SK-N-SH (cell line): ENCODE measurements around the gene CBR4. TPM values are rescaled to one million over a fixed set of nuclear protein-coding genes. Genes with fewer than 3 reads are reported as not detected.
A peak's percentile ranks its signal among the peaks of the same experiment; 100 is the strongest.

Source experiments
- CTCF ChIA-PET: fragments of 300-600, 350-600 bp; formaldehyde crosslinking; extraction: SDS; loops from one replicate; lab custom pipeline; 2021; lab: Yijun Ruan, JAX
- POLR2A ChIA-PET: fragments of 350-600 bp; sonication (Branson Sonifier 250); formaldehyde crosslinking; extraction: SDS; loops from one replicate; lab custom pipeline; 2020; ENCODE audit warnings: antibody characterized with exemption, inconsistent platforms; lab: Yijun Ruan, JAX
- DNase-seq: peaks from one replicate; pipeline ENCODE4 v3.0.0; 2012
- H2AFZ ChIP-seq: fragments of 200-600 bp; sonication (generic); 2 replicates; pipeline ENCODE4 v1.8.1; 2016; ENCODE audit warnings: antibody characterized with exemption, mild to moderate bottlenecking, low read depth
- H3F3A ChIP-seq: fragments of 200-600 bp; sonication (generic); replicated peaks from 2 replicates; pipeline ENCODE3; 2016; ENCODE audit warnings: antibody characterized with exemption, mild to moderate bottlenecking; ENCODE audit not compliant: insufficient read depth
- H3K27ac ChIP-seq, 2 experiments: fragments of 200-500 bp in 1 of 2; fragments of 200-600 bp in 1 of 2; sonication (Bioruptor generic) in 1 of 2; sonication (generic), shearing (Covaris generic) in 1 of 2; 2 replicates each; pipeline versions ENCODE4 v1.5.1 to v1.6.1; 2014 to 2016; ENCODE audit warnings: low read depth in 2 of 2, inconsistent platforms in 1 of 2, low read length in 1 of 2, mild to moderate bottlenecking in 1 of 2, mixed read lengths in 1 of 2
- H3K27me3 ChIP-seq: fragments of 200-600 bp; sonication (generic), shearing (Covaris generic); 2 replicates; pipeline ENCODE4 v1.6.1; 2016; ENCODE audit warnings: mixed run types; ENCODE audit not compliant: insufficient read depth
- H3K36me3 ChIP-seq, 2 experiments: fragments of 200-500 bp in 1 of 2; fragments of 200-600 bp in 1 of 2; sonication (Bioruptor generic) in 1 of 2; sonication (generic) in 1 of 2; replicated peaks in 1 of 2; 2 replicates each; pipeline versions ENCODE3 to v1.5.1; 2014 to 2016; ENCODE audit warnings: low read length in 1 of 2, mild to moderate bottlenecking in 1 of 2; ENCODE audit not compliant: insufficient read depth in 2 of 2, control insufficient read depth in 1 of 2
- H3K4me1 ChIP-seq, 2 experiments: fragments of 200-500 bp in 1 of 2; fragments of 200-600 bp in 1 of 2; sonication (Bioruptor generic) in 1 of 2; sonication (generic), shearing (Covaris generic) in 1 of 2; 2 replicates each; pipeline versions ENCODE4 v1.5.1 to v1.6.1; 2014 to 2016; ENCODE audit warnings: low read depth in 1 of 2, low read length in 1 of 2, mixed run types in 1 of 2; ENCODE audit not compliant: insufficient read depth in 2 of 2, control insufficient read depth in 1 of 2
- H3K4me2 ChIP-seq: fragments of 200-600 bp; sonication (generic), shearing (Covaris generic); 2 replicates; pipeline ENCODE4 v1.6.1; 2017; ENCODE audit warnings: mixed run types
- H3K4me3 ChIP-seq, 2 experiments: fragments of 200-500 bp in 1 of 2; fragments of 200-600 bp in 1 of 2; sonication (Bioruptor generic) in 1 of 2; sonication (generic), shearing (Covaris generic) in 1 of 2; 2 replicates each; pipeline versions ENCODE4 v1.5.1 to v1.8.1; 2014 to 2016; ENCODE audit warnings: low read depth in 2 of 2, inconsistent platforms in 1 of 2, low read length in 1 of 2, mild to moderate bottlenecking in 1 of 2, mixed read lengths in 1 of 2, moderate library complexity in 1 of 2
- H3K79me2 ChIP-seq: fragments of 200-600 bp; sonication (generic); 2 replicates; pipeline ENCODE4 v1.8.1; 2017; ENCODE audit warnings: mild to moderate bottlenecking; ENCODE audit not compliant: insufficient read depth
- H3K9ac ChIP-seq: fragments of 200-600 bp; sonication (generic); 2 replicates; pipeline ENCODE4 v1.6.1; 2017; ENCODE audit warnings: mixed run types
- H3K9me2 ChIP-seq: fragments of 200-600 bp; sonication (generic); 2 replicates; pipeline ENCODE4 v1.6.1; 2017; ENCODE audit warnings: mixed run types
- H3K9me3 ChIP-seq: fragments of 200-600 bp; sonication (generic); 2 replicates; pipeline ENCODE4 v1.6.1; 2017; ENCODE audit warnings: mixed run types, mild to moderate bottlenecking, moderate library complexity
- H4K20me1 ChIP-seq: fragments of 200-600 bp; sonication (generic); 2 replicates; pipeline ENCODE4 v1.6.1; 2017; ENCODE audit warnings: mild to moderate bottlenecking, mixed run types; ENCODE audit not compliant: insufficient read depth
- CHD2 ChIP-seq: fragments of 150-350 bp; IDR thresholded peaks from 2 replicates; pipeline ENCODE4 v1.6.1; 2018; ENCODE audit warnings: low read length; ENCODE audit not compliant: partially characterized antibody
- EP300 ChIP-seq, 2 experiments: IDR thresholded peaks; 2 replicates each; pipeline versions ENCODE4 v1.4.0 to v1.6.1; 2012; ENCODE audit warnings: borderline replicate concordance in 1 of 2, low read depth in 1 of 2, low read length in 1 of 2
- EZH2phosphoT487 ChIP-seq: fragments of 200-600 bp; sonication (generic); IDR thresholded peaks from 2 replicates; pipeline ENCODE4 v1.6.1; 2017; ENCODE audit warnings: low read depth, mixed run types, mild to moderate bottlenecking, antibody characterized with exemption, moderate library complexity, borderline replicate concordance
- FOXJ3 ChIP-seq: sonication (generic); formaldehyde crosslinking; IDR thresholded peaks from 2 replicates; pipeline ENCODE4 v1.5.1; 2020; ENCODE audit warnings: mild to moderate bottlenecking, missing genetic modification reagents
- GABPA ChIP-seq: IDR thresholded peaks from 2 replicates; pipeline ENCODE4 v1.4.0; 2012; ENCODE audit warnings: low read depth, mild to moderate bottlenecking
- GATA2 ChIP-seq: sonication (generic); formaldehyde crosslinking; IDR thresholded peaks from 2 replicates; pipeline ENCODE4 v1.5.0; 2020; ENCODE audit warnings: mild to moderate bottlenecking, missing genetic modification reagents
- MEF2A ChIP-seq: IDR thresholded peaks from 2 replicates; pipeline ENCODE4 v1.4.0; 2012; ENCODE audit warnings: low read depth, borderline replicate concordance
- MXI1 ChIP-seq: IDR thresholded peaks from 2 replicates; pipeline ENCODE4 v1.6.1; 2012; ENCODE audit warnings: mild to moderate bottlenecking, low read depth, low read length, improper control_type of control experiment
- NFIC ChIP-seq: IDR thresholded peaks from 2 replicates; pipeline ENCODE4 v1.4.0; 2012; ENCODE audit warnings: borderline replicate concordance
- POLR2AphosphoS5 ChIP-seq: IDR thresholded peaks from 2 replicates; pipeline ENCODE4 v1.6.1; 2012; ENCODE audit warnings: low read depth, low read length
- RAD21 ChIP-seq: IDR thresholded peaks from 2 replicates; pipeline ENCODE4 v1.6.1; 2012; ENCODE audit warnings: mild to moderate bottlenecking, low read length
- RCOR1 ChIP-seq: fragments of 150-350 bp; IDR thresholded peaks from 2 replicates; pipeline ENCODE4 v1.6.1; 2017; ENCODE audit warnings: antibody characterized with exemption, low read length
- RFX5 ChIP-seq: IDR thresholded peaks from 2 replicates; pipeline ENCODE4 v1.6.1; 2012; ENCODE audit warnings: mild to moderate bottlenecking, improper control_type of control experiment, low read length
- RXRA ChIP-seq: IDR thresholded peaks from 2 replicates; pipeline ENCODE4 v1.4.0; 2012; ENCODE audit warnings: low read depth, mild to moderate bottlenecking, borderline replicate concordance
- SMC3 ChIP-seq: IDR thresholded peaks from 2 replicates; pipeline ENCODE4 v1.6.1; 2012; ENCODE audit warnings: low read depth, low read length, improper control_type of control experiment
- TEAD4 ChIP-seq: IDR thresholded peaks from 2 replicates; pipeline ENCODE4 v1.4.0; 2012; ENCODE audit warnings: mild to moderate bottlenecking, borderline replicate concordance; ENCODE audit not compliant: insufficient read depth
- USF2 ChIP-seq: fragments of 150-350 bp; IDR thresholded peaks from 2 replicates; pipeline ENCODE4 v1.6.1; 2017; ENCODE audit warnings: antibody characterized with exemption, low read length, low read depth, borderline replicate concordance
- WGBS: methylation state at CpG from one replicate; pipeline ENCODE4 v1.1.6; 2017; ENCODE audit warnings: low lambda C conversion rate; 5-methylcytosine and 5-hydroxymethylcytosine counted together
- polyA plus RNA-seq, 3 experiments: library from polyadenylated mRNA; depleted of rRNA; stranded (reverse); fragments of >200 nt; gene quantifications; 2 replicates each; pipeline ENCODE4 v1.2.3, GENCODE V29; 2012
- TF ChIP-seq, protein P1 (sequence below): fragments of 200-600 bp; sonication (generic); IDR thresholded peaks from 2 replicates; pipeline ENCODE4 v1.6.1; 2017; ENCODE audit warnings: antibody characterized with exemption, mild to moderate bottlenecking, moderate library complexity
- TF ChIP-seq, protein P2 (sequence below): IDR thresholded peaks from 2 replicates; pipeline ENCODE4 v1.4.0; 2012; ENCODE audit warnings: low read depth, borderline replicate concordance

Gene CBR4
- polyA plus RNA-seq, 1 of the 3 experiments (the other 2 are of a cell fraction): 2.8 TPM

DNA sequence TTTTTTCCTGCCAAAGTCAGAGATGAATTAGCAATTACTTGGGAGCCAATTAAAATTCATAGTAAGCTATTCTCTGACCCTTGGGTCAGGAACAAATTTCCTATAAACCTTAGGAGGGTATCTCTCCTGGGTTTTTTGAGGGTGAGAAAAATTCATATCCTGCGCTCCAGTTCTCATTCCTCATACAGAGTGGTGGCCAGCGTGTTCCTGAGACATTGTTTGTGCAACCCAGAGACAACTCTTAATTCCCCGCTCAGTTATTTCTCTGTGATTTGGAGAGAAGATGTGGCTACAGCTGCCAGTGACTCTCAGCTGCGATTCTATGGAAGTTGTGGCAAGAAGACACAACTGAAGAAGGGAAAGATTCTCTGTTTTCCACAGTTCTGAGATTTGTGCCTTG is 37.9 kb upstream of the CBR4 start (continued):
- TF ChIP-seq EZH2phosphoT487 (no peak), NFIC (no peak), MEF2A (no peak), RAD21 (no peak), GABPA (no peak), RFX5 (no peak), FOXJ3 (CRISPR knock-in tag) (no peak), GATA2 (CRISPR knock-in tag) (no peak), TEAD4 (no peak)
- TF ChIP-seq, protein P1, sequence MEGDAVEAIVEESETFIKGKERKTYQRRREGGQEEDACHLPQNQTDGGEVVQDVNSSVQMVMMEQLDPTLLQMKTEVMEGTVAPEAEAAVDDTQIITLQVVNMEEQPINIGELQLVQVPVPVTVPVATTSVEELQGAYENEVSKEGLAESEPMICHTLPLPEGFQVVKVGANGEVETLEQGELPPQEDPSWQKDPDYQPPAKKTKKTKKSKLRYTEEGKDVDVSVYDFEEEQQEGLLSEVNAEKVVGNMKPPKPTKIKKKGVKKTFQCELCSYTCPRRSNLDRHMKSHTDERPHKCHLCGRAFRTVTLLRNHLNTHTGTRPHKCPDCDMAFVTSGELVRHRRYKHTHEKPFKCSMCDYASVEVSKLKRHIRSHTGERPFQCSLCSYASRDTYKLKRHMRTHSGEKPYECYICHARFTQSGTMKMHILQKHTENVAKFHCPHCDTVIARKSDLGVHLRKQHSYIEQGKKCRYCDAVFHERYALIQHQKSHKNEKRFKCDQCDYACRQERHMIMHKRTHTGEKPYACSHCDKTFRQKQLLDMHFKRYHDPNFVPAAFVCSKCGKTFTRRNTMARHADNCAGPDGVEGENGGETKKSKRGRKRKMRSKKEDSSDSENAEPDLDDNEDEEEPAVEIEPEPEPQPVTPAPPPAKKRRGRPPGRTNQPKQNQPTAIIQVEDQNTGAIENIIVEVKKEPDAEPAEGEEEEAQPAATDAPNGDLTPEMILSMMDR: no peak

DNA sequence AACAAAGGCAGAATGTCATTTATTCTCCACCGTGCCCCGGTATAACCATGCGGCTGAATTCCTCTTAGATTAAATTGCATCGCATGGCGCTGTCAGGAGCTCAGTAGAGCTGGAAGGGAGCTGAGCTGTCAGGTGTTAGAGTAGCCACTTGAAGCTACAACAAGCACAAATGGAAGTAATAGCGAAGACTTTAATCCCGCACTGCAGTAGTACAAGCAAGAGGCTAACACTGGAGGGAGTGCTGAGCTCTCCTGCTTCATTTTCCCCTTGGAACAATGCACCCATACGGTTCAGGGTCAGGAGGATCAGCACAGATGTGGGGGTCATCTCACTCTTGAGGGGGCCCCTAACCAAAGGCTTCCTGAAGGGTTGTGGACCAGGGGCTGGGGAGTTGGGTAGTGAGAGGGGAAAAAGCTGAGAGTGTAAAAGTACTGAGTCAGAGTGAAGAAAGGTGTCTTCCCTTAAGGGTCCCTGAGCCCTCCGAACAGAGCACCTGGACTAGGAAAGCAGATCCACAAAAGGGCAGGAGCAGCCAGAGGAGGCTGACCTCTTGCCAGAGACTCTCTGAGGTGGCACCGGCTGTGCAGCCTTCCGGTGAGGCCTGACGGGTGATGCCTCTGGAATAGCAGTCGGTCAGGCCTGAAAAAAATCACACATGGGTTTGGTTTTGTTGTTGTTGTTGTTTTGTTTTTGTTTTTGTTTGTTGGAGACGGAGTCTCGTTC is 36.0 kb upstream of the CBR4 start:
- H3K27ac ChIP-seq: no peak overlapping the region
- no peak overlapping the region for H3K4me3 ChIP-seq
- ChIA-PET POLR2A (interaction anchor here (0.6 kb wide), 1 partner anchor 210 kb away, joined by 3 read pairs; no protein-coding TSS in a partner anchor), CTCF (interaction anchor here (0.8 to 1.4 kb wide), 3 partner anchors 10 to 115 kb away, joined by 3 to 5 read pairs (median 4); no protein-coding TSS in a partner anchor)
- H3K9ac ChIP-seq: no peak overlapping the region
- H2AFZ ChIP-seq: no peak overlapping the region
- H3F3A ChIP-seq: no peaks in the 10 kb centered on the region
- no peaks in the 10 kb centered on the region for H3K9me2 ChIP-seq
- no peak for DNase-seq
- no peak overlapping the region for H3K4me2 ChIP-seq
- peak; percentile 42 for TF ChIP-seq RAD21
- TF ChIP-seq RXRA: no peak
- TF ChIP-seq CHD2: no peak
- TF ChIP-seq EP300 (IDR thresholded peaks at IDR 0.05; ENCODE audit: borderline replicate concordance in 1 of 2, low read depth in 1 of 2, low read length in 1 of 2): no peak
- TF ChIP-seq RCOR1: no peak
- no peak for TF ChIP-seq MXI1
- TF ChIP-seq NFIC: no peak
- TF ChIP-seq USF2: no peak
- TF ChIP-seq, protein P2, sequence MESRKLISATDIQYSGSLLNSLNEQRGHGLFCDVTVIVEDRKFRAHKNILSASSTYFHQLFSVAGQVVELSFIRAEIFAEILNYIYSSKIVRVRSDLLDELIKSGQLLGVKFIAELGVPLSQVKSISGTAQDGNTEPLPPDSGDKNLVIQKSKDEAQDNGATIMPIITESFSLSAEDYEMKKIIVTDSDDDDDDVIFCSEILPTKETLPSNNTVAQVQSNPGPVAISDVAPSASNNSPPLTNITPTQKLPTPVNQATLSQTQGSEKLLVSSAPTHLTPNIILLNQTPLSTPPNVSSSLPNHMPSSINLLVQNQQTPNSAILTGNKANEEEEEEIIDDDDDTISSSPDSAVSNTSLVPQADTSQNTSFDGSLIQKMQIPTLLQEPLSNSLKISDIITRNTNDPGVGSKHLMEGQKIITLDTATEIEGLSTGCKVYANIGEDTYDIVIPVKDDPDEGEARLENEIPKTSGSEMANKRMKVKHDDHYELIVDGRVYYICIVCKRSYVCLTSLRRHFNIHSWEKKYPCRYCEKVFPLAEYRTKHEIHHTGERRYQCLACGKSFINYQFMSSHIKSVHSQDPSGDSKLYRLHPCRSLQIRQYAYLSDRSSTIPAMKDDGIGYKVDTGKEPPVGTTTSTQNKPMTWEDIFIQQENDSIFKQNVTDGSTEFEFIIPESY: no peak
- TF ChIP-seq SMC3: 0 out of 2 replicates have a peak, but pooled peaks have one; percentile 16
- TF ChIP-seq POLR2AphosphoS5: no peak
- WGBS: 87% methylated on average over 15 of the region's 15 CpGs
- H3K27me3 ChIP-seq: no peaks in the 10 kb centered on the region
- H3K4me1 ChIP-seq: no peaks in the 10 kb centered on the region
- H3K9me3 ChIP-seq: no peaks in the 10 kb centered on the region
- H3K36me3 ChIP-seq: no peaks in the 10 kb centered on the region
- H3K79me2 ChIP-seq: no peaks in the 10 kb centered on the region
- H4K20me1 ChIP-seq: no peaks in the 10 kb centered on the region
